Right renal pelvis (tissue), 4 donors: ENCODE measurements around the gene APBA2. TPM values are rescaled to one million over a fixed set of nuclear protein-coding genes. Genes with fewer than 3 reads are reported as not detected.
"Not testable (repeated sequence)": the region's sequence is repeated elsewhere in the genome, so short reads cannot be mapped to it uniquely, and the experiment has no call there.

Source experiments
- DNase-seq, 4 donors: peaks; one replicate each; pipeline ENCODE4 v3.0.0-alpha.2; 2013; ENCODE audit warnings: low read depth in 4 of 4, low spot score in 3 of 4, missing footprints in 1 of 4
- polyA plus RNA-seq, 4 donors: library from polyadenylated mRNA; unstranded; fragments of 120-200 nt; gene quantifications; one replicate each; pipeline ENCODE4 v1.2.1, GENCODE V29; 2013; ENCODE audit not compliant: insufficient read length in 4 of 4

Gene APBA2
- 10 to 100 TPM; 11.4 to 15.2 (median 13.0) TPM for polyA plus RNA-seq

DNA sequence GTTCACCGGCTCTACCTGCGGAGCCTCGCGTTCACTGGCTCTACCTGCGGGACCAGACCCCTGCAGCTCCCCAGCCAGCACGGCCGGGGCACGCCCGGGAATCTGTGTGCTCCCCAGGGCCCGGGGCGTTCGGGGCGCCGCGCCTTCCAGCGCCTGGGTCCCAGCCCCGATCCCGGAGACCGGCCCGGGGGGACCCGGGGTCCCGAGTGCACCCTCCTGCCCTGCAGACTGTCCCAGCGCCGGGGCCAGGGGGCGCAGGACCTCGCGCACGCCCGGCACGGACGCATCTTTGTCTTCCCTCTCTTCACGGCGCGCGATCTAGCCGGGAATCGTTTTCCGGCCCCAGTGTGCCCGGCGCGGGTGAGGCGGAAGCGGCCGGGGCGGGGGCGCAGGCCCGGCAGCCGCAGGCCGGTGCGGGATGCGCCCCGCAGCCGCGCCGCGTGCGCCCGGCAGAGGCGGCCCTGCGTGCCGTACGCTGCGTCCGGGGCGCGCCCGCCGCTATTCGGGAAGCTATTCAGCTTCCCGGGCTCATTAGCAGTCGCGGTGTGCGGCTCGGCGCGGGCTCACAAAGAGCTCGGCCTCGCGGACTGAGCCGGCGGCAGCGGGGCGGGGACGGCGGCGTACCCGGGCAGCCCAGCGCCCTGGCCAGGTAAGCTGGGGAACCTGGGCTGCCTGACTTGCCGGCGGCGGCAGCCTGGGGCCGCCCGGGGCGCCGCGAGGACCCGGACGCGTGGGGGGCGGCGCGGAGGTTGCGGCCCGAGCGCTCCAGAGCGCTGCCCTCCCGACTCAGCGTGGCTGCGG, at the start of gene APBA2:
TSS of gene APBA2 (plus strand) at position 345 of the 801 bp plus-strand sequence. CDS start 167,911 bp downstream, outside the sequence.
- DNase-seq = peak in 1 of 4 donors; percentile 21

DNA sequence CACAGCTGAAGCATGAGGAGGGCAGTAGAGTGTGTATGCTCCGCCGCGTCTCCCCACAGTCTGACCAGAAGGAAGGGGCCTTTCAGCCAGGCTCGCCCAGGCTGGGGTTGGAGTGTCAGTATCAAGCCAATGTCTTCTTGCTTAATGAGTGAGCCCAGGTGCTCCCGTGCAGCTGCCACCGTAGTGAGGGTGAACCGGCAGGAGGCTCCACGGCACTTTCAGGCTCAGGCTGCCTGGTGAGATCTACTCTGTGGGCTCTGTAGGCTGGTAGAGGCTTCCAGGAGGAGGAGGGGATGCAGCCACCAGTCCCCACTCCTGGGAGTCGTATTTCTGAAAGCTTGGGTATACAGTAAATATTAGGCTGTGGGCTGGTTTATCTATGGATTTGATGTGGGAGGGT, 45.5 kb upstream of the APBA2 start:
- DNase-seq = not testable (repeated sequence)

DNA sequence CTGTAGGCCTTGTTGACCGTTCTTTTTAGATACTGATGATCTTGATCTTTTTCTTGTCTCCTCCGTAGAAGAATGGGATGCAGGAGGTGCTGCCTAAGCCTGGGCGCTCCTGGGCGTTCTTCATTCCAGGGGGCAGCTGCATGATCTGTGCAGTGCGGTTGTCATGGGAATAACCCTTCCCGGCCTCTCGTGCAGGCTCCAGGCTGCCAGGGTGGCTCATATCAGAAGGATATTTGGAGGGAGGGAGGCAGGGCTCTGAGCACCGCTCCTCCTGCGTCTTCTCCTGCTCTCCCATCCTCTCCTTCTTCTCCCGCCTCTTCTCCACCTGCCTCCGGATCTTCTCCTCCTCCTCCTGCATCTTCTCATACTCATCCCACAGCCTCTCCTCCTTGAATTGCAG, 43.6 kb upstream of the APBA2 start:
- not testable (repeated sequence) for DNase-seq

DNA sequence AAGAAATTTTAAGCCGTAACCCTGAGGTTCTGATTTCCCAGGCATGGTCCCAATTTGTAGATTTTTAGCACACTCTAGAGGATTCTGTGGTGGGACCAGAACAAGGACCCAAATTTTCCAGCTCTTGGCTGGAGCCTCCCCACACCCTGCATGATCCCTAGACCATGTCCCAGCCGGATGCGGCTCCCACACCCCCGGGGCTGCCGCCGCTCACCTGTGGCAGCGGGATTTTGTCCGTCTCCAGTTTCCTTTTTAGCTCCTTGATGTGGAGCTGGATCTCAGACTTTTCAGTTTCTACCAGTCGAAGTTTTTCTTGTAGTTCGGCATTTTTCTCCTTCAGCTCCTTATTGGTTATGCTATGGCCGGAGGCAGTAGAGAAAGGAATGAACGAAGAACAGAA, 42.3 kb upstream of the APBA2 start:
- DNase-seq = not testable (repeated sequence)

DNA sequence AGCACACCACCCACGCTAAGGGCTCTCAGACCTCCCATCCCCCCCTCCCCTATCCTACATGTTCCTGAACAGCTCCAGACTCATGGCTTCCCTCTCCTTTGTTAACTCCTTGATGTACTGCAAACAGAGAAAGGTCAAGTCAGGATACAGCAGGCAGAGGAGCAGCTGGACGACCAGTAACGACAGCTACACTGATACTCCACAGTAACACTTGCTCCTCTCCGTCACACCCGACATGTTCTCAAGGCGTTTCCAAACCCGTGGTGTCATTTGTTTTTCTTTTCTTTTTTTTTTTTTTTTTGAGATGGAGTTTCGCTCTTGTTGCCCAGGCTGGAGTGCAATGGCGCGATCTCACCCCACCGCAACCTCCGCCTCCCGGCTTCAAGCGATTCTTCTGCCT, 41.6 kb upstream of the APBA2 start:
- DNase-seq = not testable (repeated sequence)

DNA sequence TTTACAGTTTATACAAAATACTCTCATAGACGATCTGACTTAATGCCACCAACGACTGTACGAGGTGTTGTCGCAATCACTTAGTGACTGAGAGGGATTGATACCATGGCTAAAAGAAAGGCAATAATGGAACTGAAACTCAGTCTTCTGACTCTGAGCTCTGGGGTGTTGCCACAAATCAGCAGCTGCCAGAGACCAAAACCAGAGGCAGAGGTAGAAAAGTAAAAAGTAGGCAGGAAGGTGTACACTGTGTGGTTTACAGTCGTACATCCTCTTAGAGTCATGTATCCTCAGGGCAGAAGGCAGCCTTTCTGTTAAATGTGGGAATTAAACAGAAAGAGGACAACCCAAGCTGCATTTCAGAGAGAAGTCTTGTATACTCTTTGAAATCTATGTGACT, 38.5 kb upstream of the APBA2 start:
- DNase-seq = not testable (repeated sequence)

DNA sequence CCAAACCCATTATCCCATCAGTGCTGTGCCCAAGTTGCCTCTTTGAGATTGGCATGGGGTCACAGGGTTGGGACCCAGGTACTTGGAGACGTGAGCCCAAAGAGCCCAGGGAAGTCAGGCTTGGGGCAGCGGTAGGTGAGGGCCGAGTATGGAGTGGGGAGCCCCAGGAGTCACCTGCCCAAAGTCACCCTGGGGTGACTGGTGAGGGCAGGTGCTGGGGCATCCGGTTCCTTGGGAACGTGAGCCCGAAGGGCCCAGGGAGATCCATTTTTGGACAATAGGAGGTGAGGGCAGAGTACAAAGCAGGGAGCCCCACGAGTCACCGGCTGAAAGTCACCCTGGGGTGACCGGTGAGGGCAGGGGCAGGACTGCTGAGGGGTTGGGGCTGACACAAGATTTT, 37.8 kb upstream of the APBA2 start:
- DNase-seq = not testable (repeated sequence)

DNA sequence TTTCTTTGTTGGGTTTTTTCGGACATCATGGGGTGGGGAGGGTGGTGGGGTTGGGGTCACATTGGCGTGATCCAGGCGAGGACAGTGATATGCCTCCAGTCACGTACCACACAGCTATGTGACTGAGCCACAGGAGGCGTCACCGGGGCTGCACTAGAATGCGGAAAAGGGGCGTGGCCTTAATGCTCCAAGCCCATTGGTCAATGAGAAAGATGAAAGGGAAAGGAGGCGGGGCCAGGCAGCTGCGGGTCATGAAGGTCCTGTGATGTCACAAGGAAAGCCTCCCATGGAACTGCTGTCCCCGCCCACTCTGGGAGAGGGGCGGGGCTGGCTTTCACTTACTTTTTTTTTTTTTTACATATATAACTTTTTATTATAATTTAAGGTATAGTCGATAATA, 37.3 kb upstream of the APBA2 start, which contains the start of gene GOLGA6L7:
TSS of gene GOLGA6L7 (minus strand) at position 124 of the 400 bp plus-strand sequence. CDS start at position 29, 95 bp downstream.
- DNase-seq = not testable (repeated sequence)

DNA sequence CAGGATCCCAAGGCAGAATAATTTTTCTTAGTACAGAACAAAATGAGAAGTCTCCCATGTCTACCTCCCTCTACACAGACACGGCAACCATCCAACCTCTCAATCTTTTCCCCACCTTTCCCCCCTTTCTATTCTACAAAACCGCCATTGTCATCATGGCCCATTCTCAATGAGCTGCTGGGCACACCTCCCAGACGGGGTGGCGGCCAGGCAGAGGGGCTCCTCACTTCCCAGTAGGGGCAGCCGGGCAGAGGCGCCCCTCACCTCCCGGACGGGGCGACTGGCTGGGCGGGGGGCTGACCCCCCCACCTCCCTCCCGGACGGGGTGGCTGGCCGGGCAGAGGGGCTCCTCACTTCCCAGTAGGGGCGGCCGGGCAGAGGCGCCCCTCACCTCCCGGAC, 36.5 kb upstream of the APBA2 start:
- DNase-seq = not testable (repeated sequence)

DNA sequence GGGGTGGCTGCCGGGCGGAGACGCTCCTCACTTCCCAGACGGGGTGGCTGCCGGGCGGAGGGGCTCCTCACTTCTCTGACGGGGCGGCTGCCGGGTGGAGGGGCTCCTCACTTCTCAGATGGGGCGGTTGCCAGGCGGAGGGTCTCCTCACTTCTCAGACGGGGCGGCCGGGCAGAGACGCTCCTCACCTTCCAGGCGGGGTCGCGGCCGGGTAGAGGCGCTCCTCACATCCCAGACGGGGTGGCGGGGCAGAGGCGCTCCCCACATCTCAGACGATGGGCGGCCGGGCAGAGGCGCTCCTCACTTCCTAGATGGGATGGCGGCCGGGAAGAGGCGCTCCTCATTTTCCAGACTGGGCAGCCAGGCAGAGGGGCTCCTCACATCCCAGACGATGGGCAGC, 36.0 kb upstream of the APBA2 start:
- not testable (repeated sequence) for DNase-seq

DNA sequence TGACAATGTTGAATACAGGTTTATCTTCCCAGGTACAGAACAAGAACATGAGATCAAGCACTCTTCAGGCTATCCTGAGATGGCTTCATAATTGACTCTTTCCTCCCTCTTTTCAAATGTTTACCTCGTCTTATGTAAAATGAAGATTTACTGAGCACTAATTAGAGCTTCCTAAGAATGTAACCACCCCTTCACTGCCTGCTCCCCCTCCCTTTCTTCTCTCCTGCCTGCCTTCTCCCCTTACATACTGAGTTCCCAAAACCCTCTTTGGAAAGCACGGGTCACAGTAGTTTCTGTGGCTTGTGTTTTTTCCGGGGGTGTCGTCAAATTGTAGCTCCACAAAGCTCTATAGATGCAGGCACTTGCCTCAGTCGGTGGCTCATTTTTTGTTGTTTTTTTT, 32.1 kb upstream of the APBA2 start:
- not testable (repeated sequence) for DNase-seq

DNA sequence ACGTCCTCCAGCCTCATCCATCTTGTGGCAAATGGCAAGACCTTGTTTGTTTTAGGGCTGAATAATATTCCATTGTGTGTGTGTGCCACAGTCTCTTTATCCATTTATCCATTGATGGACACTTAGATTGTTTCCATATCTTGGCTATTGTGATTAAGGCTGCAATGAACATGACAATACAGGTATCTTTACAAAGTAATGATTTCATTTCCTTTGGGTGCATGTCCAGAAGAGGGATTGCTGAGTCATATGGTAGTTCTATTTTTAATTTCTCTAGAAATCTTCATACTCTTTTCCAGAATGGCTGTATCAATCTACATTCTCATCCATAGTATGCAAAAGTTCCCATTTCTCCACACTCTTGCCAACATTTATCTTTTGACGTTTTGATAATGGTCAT, 31.2 kb upstream of the APBA2 start:
- DNase-seq = not testable (repeated sequence)

DNA sequence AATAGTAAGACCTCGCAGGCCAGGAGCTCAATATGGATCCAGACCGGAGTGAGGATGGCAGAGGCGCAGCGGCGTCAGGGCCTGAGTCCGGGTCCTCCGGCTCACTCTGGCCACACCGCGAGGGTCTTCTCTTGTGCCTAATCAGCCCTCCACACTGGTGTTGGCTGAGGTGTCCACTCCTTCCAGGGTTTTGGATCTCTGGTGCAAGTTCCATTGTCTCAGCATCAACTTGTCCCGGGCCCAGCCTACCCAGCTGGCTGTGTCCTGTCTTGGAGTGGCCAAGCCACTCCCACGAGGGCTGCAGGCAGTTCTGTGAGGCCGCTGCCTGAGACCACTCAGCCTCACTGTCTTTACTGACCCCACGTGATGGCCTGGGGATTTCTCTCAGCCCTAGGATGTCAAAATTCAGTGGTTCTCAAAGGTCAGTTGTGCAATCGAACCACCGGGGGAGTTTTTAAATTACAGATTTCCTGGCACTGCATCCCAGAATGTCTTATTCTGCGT, 24.7 kb upstream of the APBA2 start:
- no peak for DNase-seq

DNA sequence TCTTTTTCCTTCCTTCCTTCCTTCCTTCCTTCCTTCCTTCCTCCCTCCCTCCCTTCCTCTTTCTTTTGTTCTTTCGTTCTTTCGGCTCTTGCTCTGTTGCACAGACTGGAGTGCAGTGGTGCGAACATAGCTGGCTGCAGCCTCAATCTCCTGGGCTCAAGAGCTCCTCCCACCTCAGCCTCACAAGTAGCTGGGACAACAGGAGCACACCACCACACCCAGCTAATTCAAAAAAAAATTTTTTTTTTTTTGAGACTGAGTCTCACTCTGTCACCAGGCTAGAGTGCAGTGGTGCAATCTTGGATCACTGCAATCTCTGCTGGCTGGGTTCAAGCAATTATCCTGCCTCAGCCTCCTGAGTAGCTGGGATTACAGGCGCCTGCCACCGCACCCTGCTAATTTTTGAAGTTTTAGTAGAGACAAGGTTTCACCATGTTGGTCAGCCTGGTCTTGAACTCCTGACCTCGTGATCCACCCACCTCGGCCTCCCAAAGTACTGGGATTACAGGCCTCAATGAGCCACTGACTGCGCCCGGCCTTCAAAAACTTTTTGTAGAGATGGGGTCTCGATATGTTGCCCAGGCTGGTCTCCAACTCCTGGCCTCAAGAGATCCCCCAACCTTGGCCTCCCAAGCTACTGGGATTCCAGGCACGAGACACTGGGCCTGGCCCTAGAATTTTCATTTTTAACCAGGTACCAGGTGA, 24.0 kb upstream of the APBA2 start:
- not testable (repeated sequence) for DNase-seq

DNA sequence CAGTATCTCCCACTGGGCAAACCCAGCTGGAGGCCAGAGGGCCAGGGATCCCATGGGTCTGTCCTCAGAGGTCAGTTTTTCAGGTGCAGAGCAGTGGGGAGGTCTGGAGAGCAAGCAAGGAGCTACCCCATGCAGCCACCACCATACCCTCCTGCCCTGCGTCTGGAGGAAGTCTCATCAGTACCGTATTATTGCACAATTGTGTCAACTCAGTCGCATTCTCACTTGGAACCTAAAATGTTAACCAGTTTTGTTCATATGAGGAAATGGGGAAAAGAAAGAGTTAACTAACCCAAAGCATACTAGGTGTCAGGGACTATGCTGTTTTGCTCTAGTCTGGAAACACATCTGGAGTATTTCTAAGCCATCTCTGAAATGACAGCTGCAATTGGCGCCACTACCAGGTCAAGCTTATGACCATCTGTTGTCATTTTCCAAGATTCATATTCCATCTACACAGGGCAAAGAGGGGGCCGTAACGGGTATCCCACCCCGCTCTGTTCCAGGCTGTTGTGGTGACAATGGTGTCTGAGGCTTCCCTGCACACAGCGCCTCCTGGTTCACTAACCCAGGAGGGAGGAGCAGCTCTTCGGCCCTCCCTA, 16.9 kb upstream of the APBA2 start:
- no peak for DNase-seq

DNA sequence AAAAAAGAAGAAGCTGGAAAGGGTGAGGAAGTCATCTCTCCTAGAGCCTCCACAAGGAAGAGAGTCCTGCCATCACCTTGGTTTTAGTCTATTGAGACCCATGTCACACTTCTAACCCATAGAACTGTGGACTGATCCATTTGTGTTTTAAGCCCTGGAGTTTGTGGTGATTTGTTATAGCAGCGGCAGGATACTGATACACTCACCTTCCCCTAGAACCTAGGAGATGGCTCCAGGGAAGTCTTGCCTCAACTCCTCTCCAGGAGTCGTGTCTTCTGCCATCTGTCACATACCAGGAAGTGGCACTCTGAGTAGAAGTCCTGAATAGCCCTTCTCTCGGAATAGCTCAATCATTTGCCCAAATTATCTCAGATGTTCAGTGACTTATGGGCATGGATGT, 14.6 kb upstream of the APBA2 start:
- no peak for DNase-seq

DNA sequence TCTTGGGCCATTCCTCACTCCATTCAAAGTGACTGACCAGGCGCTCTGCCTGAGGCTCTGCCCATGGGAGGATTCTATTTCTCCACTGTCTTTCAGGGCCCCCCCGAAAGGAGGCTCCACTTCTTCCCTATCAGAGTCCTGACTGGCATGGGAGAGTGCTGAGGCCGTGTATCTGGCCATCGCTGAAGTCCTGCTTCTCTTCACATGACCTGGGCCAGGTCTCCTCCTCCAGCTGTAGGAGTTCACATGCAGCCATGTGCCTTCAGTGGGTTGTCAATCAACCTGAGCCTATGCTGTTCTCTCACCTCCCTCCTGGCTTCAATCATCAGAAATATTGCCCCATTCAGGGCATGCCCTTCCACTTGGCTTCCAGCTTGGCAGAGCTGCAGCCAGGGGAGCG, 12.8 kb upstream of the APBA2 start:
- no peak for DNase-seq

DNA sequence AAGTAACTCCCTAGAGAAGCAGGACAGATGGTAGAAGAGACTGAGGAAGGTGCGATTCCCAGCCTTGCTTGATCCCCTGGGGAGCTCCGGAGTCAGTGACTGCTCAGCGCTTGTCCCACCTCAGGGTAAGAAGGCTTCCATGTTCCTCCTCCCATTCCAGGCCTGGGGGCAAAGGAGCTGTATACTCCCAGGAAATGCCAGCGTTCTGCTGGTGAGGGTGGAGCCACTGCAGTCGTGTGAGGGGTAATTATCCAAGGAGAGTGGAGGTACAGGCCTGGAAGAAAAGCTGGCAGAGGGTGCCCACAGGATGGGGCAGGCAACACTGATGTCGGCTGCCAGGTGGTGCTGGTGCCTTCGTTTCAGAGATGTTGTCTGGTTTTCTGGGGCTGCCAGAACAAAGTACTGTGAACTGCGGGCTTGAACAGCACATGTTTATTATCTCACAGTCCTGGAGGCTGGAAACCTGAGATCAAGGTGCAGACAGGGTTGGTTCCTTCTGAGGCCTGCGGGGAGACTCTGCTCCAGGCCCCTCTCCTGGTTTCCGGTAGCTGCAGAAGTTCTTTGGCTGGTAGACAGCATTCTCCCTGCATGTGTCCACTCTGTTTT, 12.1 kb upstream of the APBA2 start:
- DNase-seq = no peak

DNA sequence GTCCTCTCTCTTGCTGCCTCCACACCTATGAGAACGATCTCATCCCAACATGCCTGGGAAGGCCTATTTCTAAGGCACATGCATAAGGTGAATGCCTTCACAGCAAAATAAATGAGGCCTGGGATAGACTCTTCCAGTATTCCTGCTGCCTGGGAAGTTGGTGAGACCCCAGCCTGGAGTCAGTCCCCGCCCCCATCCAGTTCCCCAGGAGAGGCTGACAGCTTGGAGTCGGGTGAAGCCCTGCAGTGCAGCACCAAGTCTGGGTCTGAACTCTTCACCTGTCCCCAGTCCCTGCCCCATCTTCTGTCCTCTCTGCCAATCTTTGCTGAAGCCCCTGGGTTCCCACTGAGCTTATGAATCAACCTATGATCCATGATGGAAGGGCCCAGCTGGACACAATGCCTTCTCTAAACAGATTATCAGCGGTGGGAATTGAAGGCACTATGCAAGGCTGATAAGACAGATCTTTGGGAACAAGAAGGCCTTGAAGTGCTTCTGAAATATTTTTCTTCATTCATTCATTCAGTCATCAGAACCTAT, 10.2 kb upstream of the APBA2 start:
- no peak for DNase-seq

DNA sequence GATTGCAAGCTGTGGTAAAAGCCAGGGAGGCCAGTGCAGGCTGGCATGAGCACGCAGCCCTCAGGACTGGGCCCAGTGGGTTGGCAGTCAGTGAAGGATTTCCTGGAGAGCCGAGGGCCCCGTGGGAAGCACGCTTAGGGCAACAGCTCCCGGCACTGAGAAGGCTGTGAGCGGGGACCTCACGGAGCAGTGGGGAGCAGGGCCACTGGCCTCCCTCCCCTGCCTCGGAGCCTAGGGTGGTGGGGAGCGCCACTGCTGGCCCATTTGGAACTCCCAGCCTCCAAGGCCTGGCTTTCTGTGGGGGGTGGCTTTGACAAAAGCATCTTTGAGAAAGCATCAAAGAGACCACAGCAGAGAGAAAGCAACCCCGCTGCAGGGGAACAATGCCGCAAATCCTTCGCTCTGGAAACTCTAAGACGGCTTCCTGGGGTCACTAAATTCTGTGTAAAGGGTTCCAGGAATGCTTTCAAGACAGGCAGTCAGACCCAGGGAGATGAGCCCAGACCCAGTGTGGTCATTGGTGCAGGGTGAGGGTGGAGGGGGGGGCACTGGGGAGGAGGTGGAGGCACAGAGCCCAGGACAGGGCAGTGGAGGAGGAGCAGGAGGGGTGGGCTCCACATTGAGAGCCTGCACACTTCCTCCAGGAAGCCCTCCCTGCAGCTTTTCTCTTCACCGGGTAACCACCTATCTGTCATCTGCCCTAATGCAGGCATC, 9.5 kb upstream of the APBA2 start:
- DNase-seq = no peak
